Aorta (tissue), 5 donors: ENCODE measurements around the gene ASIC3. TPM values are rescaled to one million over a fixed set of nuclear protein-coding genes. Genes with fewer than 3 reads are reported as not detected.
A peak's percentile ranks its signal among the peaks of the same experiment; 100 is the strongest.

Source experiments
- ATAC-seq: fragments of 200-7000 bp; cut with Tn5 transposase; one replicate; pipeline ENCODE4 v1.9.1; 2022; ENCODE audit warnings: moderate library complexity; ENCODE audit not compliant: low FRiP score
- DNase-seq, 2 donors: peaks; one replicate each; pipeline ENCODE4 v3.0.0-alpha.2; 2020
- H3K27ac ChIP-seq, 2 donors: one replicate each; pipeline ENCODE4 v1.5.1; 2013; ENCODE audit warnings: low read length in 2 of 2, mild to moderate bottlenecking in 2 of 2, moderate library complexity in 2 of 2, control low read depth in 1 of 2, inconsistent platforms in 1 of 2, low read depth in 1 of 2
- H3K27me3 ChIP-seq, 2 donors: one replicate each; pipeline ENCODE4 v1.6.1; 2013; ENCODE audit warnings: control low read depth in 1 of 2, low read length in 1 of 2, mild to moderate bottlenecking in 1 of 2, moderate library complexity in 1 of 2; ENCODE audit not compliant: insufficient read depth in 2 of 2, control insufficient read depth in 1 of 2
- H3K36me3 ChIP-seq, 2 donors: one replicate each; pipeline ENCODE4 v1.6.1; 2013; ENCODE audit warnings: control low read depth in 1 of 2, low read length in 1 of 2, mild to moderate bottlenecking in 1 of 2; ENCODE audit not compliant: insufficient read depth in 2 of 2, control insufficient read depth in 1 of 2
- H3K4me1 ChIP-seq, 2 donors: one replicate each; pipeline ENCODE4 v1.6.1; 2013; ENCODE audit warnings: low read length in 2 of 2, control low read depth in 1 of 2, mild to moderate bottlenecking in 1 of 2, moderate library complexity in 1 of 2; ENCODE audit not compliant: insufficient read depth in 2 of 2, control insufficient read depth in 1 of 2
- H3K4me3 ChIP-seq, 2 donors: one replicate each; pipeline ENCODE4 v1.5.1; 2013; ENCODE audit warnings: low read length in 2 of 2, control low read depth in 1 of 2, mild to moderate bottlenecking in 1 of 2
- H3K9me3 ChIP-seq: one replicate; pipeline ENCODE4 v1.6.1; 2013; ENCODE audit warnings: mild to moderate bottlenecking, low read length; ENCODE audit not compliant: control insufficient read depth
- WGBS, 2 donors: extraction: QIAGEN DNeasy Blood & Tissue Kit; methylation state at CpG; one replicate each; pipeline ENCODE4 v1.1.7; 2013; 5-methylcytosine and 5-hydroxymethylcytosine counted together
- intact Hi-C, 2 donors: fragments of 100-400 bp; cut with DNase I; formaldehyde crosslinking; loops; one replicate each; pipeline versions ENCODE4 v1.14.2 to v1.15.0; 2022
- polyA plus RNA-seq, 2 donors: library from polyadenylated mRNA; stranded (reverse); fragments of 200-250 nt; gene quantifications; one replicate each; pipeline ENCODE4 v1.2.3, GENCODE V29; 2013
- total RNA-seq, 2 donors: library from RNA; stranded (reverse); fragmentation: NEBNext Ultra II Directional; extraction: Animal tissue kit (Norgen Biotek cat#: 25700); gene quantifications; one replicate each; pipeline ENCODE4 v1.2.1, GENCODE V29; 2021
- donor health status: healthy with polysubstance abuse.
- donor health status: Bipolar disorder and iron deficiency.
- donor health status: DM: no; HTN: no; CAD: no.
- donor health status: DM: no; HTN: no; CAD: no.
- donor health status: DM: yes; HTN: yes; CAD: no.

Gene ASIC3
- total and polyA plus RNA-seq, 4 donors, result 1.7 to 7.1 (median 2.9) TPM; not detected in 1

DNA sequence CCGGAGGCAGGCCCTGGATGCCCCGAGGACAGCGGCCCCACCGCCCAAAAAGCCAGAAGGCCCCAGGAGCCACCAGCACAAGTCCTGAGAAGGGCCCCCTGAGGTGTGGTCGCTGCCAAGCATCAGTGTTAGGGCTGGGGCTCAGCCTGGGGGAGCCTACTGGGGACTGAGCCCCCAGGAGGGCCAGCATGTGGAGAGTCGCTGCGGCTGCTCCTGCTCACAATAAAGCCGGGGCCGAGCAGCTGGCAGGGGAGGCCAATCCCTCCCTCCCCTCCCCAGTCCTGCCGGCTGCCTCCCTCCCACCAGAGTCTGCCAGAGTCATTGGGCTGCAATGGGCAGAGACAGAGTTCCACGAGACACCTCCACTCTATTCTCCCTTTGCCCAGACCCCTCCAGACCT lies 3.1 kb upstream of the ASIC3 start:
- H3K27me3 ChIP-seq, result no peaks in the 10 kb centered on the region
- no peaks in the 10 kb centered on the region for H3K9me3 ChIP-seq
- intact Hi-C loops, result no loop called here
- no peak overlapping the region for H3K4me3 ChIP-seq
- H3K27ac ChIP-seq, result no peak overlapping the region
- DNase-seq (no peak), ATAC-seq (no peak)
- H3K36me3 ChIP-seq, result no peaks in the 10 kb centered on the region
- WGBS, 2 donors, result 81 to 84% methylated on average over 11 of the region's 11 CpGs
- H3K4me1 ChIP-seq, result no peaks in the 10 kb centered on the region

DNA sequence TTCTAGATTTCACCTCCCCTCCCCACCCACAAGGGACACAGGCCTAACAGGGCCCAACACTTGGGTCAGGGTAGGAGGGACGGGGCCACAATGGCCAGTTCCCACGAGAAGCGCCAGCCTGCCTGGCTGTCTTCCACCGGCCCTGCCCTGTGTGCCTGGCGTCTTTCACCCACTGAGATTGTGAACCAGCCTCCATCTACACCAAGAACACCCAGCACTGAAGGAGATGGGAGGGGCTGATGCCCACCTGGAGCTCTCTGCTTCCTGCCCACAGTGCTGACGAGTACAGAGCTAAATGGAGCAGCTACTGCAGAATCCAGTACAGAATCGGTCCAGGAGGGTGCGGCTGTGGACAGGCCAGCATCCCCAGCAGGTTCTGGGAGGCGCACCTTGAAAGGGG lies 2.4 kb upstream of the ASIC3 start:
- H3K27ac ChIP-seq, result no peak overlapping the region
- H3K27me3 ChIP-seq, result no peaks in the 10 kb centered on the region
- H3K4me3 ChIP-seq, result no peak overlapping the region
- whole genome bisulfite sequencing, 2 donors, result 72 to 73% methylated on average over 9 of the region's 9 CpGs
- H3K4me1 ChIP-seq, result no peaks in the 10 kb centered on the region
- ATAC-seq (no peak), DNase-seq (no peak)
- H3K9me3 ChIP-seq, result no peaks in the 10 kb centered on the region
- no peaks in the 10 kb centered on the region for H3K36me3 ChIP-seq
- intact Hi-C loops, result no loop called here

DNA sequence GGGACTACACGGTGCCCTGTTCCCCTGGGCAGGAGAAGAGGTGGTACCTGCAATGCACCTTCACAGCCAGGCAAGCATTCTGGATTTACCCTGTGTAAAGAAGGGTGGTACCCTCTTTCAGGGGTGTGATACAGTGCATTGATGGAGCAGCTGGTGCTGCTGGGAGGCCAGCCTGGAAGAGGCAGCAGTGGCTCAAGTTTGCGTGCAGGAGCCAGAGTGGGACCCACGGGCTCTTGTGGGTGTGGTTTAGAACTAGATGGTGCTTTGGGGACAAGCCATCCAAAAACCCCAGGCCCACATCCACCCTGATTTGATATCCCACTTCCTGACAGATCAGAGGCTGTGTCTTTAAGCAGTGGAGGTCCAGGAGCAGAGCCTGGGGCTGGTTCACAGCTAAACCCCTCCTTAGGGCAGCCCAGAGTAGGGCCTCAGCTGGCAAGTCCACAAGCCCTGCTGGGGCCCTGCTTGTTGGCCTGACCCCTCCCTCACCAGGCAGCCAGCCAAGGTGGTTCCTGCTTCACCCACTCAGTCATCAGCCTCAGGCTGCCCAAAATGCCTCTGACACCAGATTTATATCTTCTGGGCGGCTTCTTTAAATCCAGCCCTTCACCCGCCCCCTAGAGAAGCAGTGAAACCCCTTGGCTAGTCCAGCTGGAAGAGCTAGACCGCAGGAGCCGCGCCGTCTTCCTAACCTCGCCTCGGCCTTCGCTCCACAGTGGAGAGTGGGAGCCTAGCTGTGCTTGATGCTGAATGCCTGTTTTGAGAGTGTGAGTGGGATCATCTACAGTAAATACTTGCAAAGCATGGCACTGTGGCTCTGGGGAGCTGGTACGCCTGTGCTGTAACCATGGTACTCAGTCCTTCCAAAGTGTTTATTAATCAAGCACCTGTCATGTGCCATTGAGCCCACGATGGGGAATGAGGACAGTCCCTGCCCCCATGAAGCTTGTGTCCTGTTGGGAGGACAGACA lies 1.4 kb upstream of the ASIC3 start:
- H3K36me3 ChIP-seq, result no peaks in the 10 kb centered on the region
- ATAC-seq, result no peak
- 20 to 23% methylated on average over 14 of the region's 14 CpGs for WGBS, 2 donors
- H3K27ac ChIP-seq, result no peak overlapping the region
- H3K4me1 ChIP-seq, result no peaks in the 10 kb centered on the region
- peak in 1 of 2 donors; percentile 77 for DNase-seq
- no peaks in the 10 kb centered on the region for H3K27me3 ChIP-seq
- intact Hi-C loops, result no loop called here
- H3K9me3 ChIP-seq, result no peaks in the 10 kb centered on the region
- no peak overlapping the region for H3K4me3 ChIP-seq

DNA sequence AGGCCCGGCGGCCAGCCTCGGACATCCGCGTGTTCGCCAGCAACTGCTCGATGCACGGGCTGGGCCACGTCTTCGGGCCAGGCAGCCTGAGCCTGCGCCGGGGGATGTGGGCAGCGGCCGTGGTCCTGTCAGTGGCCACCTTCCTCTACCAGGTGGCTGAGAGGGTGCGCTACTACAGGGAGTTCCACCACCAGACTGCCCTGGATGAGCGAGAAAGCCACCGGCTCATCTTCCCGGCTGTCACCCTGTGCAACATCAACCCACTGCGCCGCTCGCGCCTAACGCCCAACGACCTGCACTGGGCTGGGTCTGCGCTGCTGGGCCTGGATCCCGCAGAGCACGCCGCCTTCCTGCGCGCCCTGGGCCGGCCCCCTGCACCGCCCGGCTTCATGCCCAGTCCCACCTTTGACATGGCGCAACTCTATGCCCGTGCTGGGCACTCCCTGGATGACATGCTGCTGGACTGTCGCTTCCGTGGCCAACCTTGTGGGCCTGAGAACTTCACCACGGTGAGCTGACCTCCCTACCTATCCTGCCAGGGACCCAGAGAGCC lies 656 bp downstream of the ASIC3 start:
- DNase-seq (no peak), ATAC-seq (no peak)
- 90% methylated on average over 36 to 38 of the region's 38 CpGs for WGBS, 2 donors
- Histone ChIP-seq H3K36me3 (no peaks in the 10 kb centered on the region), H3K27me3 (no peaks in the 10 kb centered on the region), H3K4me1 (no peaks in the 10 kb centered on the region), H3K27ac (no peak overlapping the region), H3K9me3 (no peaks in the 10 kb centered on the region), H3K4me3 (no peak overlapping the region)
- intact Hi-C loops, result no loop called here

DNA sequence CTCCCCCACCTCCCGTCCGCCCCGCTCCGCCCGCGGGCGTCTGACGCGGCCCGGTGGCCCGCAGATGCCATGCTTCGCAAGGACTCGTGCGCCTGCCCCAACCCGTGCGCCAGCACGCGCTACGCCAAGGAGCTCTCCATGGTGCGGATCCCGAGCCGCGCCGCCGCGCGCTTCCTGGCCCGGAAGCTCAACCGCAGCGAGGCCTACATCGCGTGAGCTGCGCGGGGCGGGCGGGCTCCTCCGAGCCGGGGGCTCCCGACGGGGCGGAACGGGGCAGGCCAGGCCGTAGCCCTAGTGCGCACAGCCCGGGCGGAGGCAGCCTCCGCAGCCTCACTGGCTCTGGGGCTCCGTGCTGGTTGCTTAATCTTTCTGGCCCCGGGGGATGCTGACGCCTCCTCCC lies 2.8 kb downstream of the ASIC3 start:
- intact Hi-C loops, result no loop called here
- ATAC-seq (peak; percentile 63), DNase-seq (peak; percentile 73 to 90)
- 1 to 2% methylated on average over 31 to 50 of the region's 50 CpGs for WGBS, 2 donors
- Histone ChIP-seq H3K4me3 (no peak overlapping the region), H3K27me3 (no peaks in the 10 kb centered on the region), H3K27ac (no peak overlapping the region), H3K36me3 (no peaks in the 10 kb centered on the region), H3K4me1 (no peaks in the 10 kb centered on the region), H3K9me3 (no peaks in the 10 kb centered on the region)

DNA sequence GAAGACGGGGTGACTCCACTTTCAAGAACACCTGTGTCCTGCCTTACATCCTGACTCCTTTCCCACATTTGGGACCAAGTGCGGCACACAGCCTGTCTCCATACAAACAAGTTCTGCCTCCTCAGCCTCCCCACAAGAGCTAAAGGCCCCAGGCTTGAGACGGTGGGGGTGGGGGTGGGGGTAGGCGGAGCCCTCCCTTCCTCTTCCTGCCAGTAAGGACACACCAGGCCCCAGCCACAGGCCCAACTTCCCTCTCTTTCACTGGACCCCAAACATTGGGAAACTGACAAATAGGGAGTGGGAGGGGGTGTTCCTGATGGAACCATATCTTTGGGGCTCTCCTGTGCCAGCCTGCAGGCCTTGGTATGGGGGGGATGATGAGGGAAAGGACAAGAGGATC lies 4.8 kb downstream of the ASIC3 start:
- H3K27ac ChIP-seq, result no peak overlapping the region
- 83 to 85% methylated on average over 4 of the region's 4 CpGs for WGBS, 2 donors
- no peaks in the 10 kb centered on the region for H3K4me1 ChIP-seq
- H3K4me3 ChIP-seq, result no peak overlapping the region
- no peaks in the 10 kb centered on the region for H3K27me3 ChIP-seq
- no peaks in the 10 kb centered on the region for H3K9me3 ChIP-seq
- DNase-seq (no peak), ATAC-seq (no peak)
- no peaks in the 10 kb centered on the region for H3K36me3 ChIP-seq
- intact Hi-C loops, result no loop called here

DNA sequence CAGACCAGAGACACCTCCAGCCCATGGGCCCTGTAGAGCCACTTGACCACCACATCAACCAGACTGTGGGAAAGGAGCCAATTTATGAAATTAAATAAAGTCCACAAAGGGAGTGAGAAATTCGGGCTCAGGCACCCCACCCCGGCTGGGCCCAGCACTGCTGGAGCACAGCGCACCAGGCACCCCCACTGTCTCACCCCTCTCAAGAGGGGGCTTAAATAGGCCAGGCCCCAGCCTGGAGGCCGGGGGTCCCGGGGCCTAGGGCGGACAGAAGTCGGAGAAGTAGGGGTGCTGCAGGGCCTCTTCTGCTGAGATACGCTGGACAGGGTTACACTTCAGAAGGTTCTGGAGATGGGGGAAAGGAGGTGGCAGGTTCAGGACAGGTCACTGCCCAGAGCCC lies 5.4 kb downstream of the ASIC3 start:
- intact Hi-C loops, result no loop called here
- WGBS, 2 donors, result 85 to 89% methylated on average over 8 of the region's 8 CpGs

DNA sequence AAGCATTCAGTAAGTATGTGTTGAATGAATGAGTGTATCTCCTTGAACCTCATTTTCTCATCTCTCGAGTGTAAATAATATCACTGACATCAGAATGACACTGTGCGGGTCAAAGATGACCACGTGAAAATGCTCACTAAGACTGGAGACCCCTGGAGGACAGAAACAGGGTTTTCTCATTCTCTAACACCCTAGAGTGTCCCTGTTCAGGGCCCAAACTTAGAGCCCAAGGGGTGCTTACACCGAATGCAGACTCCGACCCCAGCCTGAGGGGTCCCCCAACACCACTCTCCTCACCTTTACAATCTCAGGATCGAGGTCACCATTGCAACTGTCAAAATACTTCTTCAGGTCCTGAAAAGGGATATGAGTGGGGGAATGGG lies 7.9 kb downstream of the ASIC3 start:
- Histone ChIP-seq H3K9me3 (no peaks in the 10 kb centered on the region), H3K4me1 (no peaks in the 10 kb centered on the region), H3K36me3 (no peaks in the 10 kb centered on the region), H3K27me3 (no peaks in the 10 kb centered on the region), H3K4me3 (no peak overlapping the region), H3K27ac (no peak overlapping the region)
- WGBS, 2 donors, result 88 to 91% methylated on average over 6 of the region's 6 CpGs
- DNase-seq (no peak), ATAC-seq (no peak)
- intact Hi-C loops, result no loop called here

More for the DNA sequence above, 5.4 kb downstream of the ASIC3 start:
- no peaks in the 10 kb centered on the region for H3K27me3 ChIP-seq
- no peak for ATAC-seq
- no peak overlapping the region for H3K27ac ChIP-seq
- no peaks in the 10 kb centered on the region for H3K4me1 ChIP-seq
- H3K36me3 ChIP-seq, result no peaks in the 10 kb centered on the region
- no peaks in the 10 kb centered on the region for H3K9me3 ChIP-seq
- DNase-seq, result no peak
- H3K4me3 ChIP-seq, result no peak overlapping the region
